Hepatocyte (in vitro differentiated cells): ENCODE measurements around the gene SCAPER. TPM values are rescaled to one million over a fixed set of nuclear protein-coding genes. Genes with fewer than 3 reads are reported as not detected.

Experiments
- DNase-seq: peaks from one replicate; pipeline ENCODE4 v3.0.0-alpha.2; 2016; ENCODE audit warnings: low spot score
- H2AFZ ChIP-seq: fragments of 200-600 bp; sonication (generic); 2 replicates; pipeline ENCODE4 v1.6.0; 2016; ENCODE audit warnings: antibody characterized with exemption, mild to moderate bottlenecking
- H3K27ac ChIP-seq: fragments of 200-600 bp; sonication (generic); 2 replicates; pipeline ENCODE4 v1.5.1; 2016; ENCODE audit warnings: mild to moderate bottlenecking
- H3K27me3 ChIP-seq: fragments of 200-600 bp; sonication (generic); 2 replicates; pipeline ENCODE4 v1.6.1; 2016
- H3K36me3 ChIP-seq: fragments of 200-600 bp; sonication (generic); replicated peaks from 2 replicates; pipeline ENCODE4 v1.5.1; 2016; ENCODE audit warnings: low read depth; ENCODE audit not compliant: insufficient read depth
- H3K4me1 ChIP-seq: fragments of 200-600 bp; sonication (generic); 2 replicates; pipeline ENCODE4 v1.5.1; 2016; ENCODE audit warnings: mild to moderate bottlenecking, moderate library complexity; ENCODE audit not compliant: insufficient read depth
- H3K4me2 ChIP-seq: fragments of 200-600 bp; sonication (generic); 2 replicates; pipeline ENCODE4 v1.6.0; 2016
- H3K4me3 ChIP-seq: fragments of 200-600 bp; sonication (generic); 2 replicates; pipeline ENCODE4 v1.5.1; 2016; ENCODE audit warnings: mild to moderate bottlenecking
- H3K79me2 ChIP-seq: fragments of 200-600 bp; sonication (generic); 2 replicates; pipeline ENCODE4 v1.6.0; 2017; ENCODE audit warnings: mild to moderate bottlenecking
- H3K9me2 ChIP-seq: fragments of 200-600 bp; sonication (generic); replicated peaks from 2 replicates; pipeline ENCODE4 v1.6.0; 2017; ENCODE audit warnings: mild to moderate bottlenecking; ENCODE audit not compliant: insufficient read depth
- H3K9me3 ChIP-seq: fragments of 200-600 bp; sonication (generic); 2 replicates; pipeline ENCODE4 v1.5.1; 2016; ENCODE audit warnings: low read depth, mild to moderate bottlenecking
- H4K20me1 ChIP-seq: fragments of 200-600 bp; sonication (generic); 2 replicates; pipeline ENCODE4 v1.6.0; 2016; ENCODE audit warnings: mild to moderate bottlenecking; ENCODE audit not compliant: insufficient read depth, poor library complexity, severe bottlenecking
- EZH2 ChIP-seq: fragments of 200-600 bp; sonication (generic); IDR thresholded peaks from 2 replicates; pipeline ENCODE4 v1.6.1; 2016; ENCODE audit warnings: antibody characterized with exemption, mild to moderate bottlenecking, borderline replicate concordance
- EZH2phosphoT487 ChIP-seq: fragments of 200-600 bp; sonication (generic); IDR thresholded peaks from one replicate; pipeline ENCODE4 v1.6.1; 2018; ENCODE audit warnings: antibody characterized with exemption, mild to moderate bottlenecking, low read depth, moderate library complexity; ENCODE audit not compliant: unreplicated experiment, severe bottlenecking
- WGBS: methylation state at CpG from one replicate; pipeline ENCODE4 v1.1.6; 2016; ENCODE audit warnings: low lambda C conversion rate; ENCODE audit errors: missing lambda C conversion rate; 5-methylcytosine and 5-hydroxymethylcytosine counted together
- polyA plus RNA-seq: library from polyadenylated mRNA; unstranded; fragments of >200 nt; fragmentation: Nextera tagmentation; extraction: Ambion mirVana; gene quantifications from 2 replicates; pipeline ENCODE4 v1.2.1, GENCODE V29; 2016
- total RNA-seq: library from RNA; depleted of rRNA; stranded (reverse); fragments of >200 nt; gene quantifications from 2 replicates; pipeline ENCODE4 v1.2.3, GENCODE V29; 2014
- TF ChIP-seq, protein P1 (sequence below): fragments of 200-600 bp; sonication (generic); IDR thresholded peaks from 2 replicates; pipeline ENCODE4 v1.5.1; 2016; ENCODE audit warnings: antibody characterized with exemption, mild to moderate bottlenecking; ENCODE audit not compliant: poor library complexity

The SCAPER gene
- total and polyA plus RNA-seq, 2 experiments from 2014 or later: 20.8 to 27.4 TPM

DNA sequence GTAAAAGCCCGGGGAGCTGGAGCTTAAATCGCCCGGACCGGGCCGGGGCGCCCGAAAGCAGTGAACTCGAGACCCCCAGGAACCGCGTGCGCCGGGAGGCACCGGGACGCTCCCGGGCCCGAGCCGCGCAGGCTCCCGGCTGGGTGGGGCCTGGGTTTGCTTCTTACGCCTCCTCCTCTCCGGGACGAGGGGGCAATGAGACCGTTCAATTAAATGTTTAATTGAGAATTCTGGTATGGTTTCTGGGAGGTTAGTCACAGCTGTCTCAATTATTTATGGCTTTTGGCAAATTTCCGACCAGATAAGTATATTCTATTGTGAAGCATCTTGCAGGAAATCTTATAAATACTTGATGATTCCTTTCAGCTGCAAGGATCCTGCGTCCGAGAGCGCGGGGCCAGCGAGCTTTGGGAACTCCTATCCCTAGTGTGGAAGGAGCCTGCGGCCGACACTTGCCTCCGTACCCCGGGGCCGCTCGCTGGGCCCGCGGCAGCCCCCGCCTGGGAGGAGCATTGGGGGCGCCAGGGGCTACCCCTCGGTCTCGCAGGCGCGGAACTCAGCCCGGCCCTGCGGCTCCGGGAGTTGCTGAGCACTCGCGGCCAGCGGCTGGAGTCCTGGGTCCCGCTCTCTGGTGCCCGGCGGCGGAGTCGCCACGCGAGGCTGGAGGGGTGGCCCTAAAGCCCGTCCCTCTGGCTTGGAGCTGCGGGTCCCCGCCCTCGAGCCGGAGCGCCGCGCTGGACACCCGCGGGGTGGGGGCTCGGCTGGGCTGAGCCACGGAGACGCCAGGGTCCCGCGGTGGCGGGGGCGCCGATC lies 558.3 kb downstream of the SCAPER start:
- peak; percentile 77 for TF ChIP-seq EZH2phosphoT487
- TF ChIP-seq, protein P1, sequence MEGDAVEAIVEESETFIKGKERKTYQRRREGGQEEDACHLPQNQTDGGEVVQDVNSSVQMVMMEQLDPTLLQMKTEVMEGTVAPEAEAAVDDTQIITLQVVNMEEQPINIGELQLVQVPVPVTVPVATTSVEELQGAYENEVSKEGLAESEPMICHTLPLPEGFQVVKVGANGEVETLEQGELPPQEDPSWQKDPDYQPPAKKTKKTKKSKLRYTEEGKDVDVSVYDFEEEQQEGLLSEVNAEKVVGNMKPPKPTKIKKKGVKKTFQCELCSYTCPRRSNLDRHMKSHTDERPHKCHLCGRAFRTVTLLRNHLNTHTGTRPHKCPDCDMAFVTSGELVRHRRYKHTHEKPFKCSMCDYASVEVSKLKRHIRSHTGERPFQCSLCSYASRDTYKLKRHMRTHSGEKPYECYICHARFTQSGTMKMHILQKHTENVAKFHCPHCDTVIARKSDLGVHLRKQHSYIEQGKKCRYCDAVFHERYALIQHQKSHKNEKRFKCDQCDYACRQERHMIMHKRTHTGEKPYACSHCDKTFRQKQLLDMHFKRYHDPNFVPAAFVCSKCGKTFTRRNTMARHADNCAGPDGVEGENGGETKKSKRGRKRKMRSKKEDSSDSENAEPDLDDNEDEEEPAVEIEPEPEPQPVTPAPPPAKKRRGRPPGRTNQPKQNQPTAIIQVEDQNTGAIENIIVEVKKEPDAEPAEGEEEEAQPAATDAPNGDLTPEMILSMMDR: no peak
- TF ChIP-seq EZH2: no peak
- Histone ChIP-seq H3K36me3 (no peaks in the 10 kb centered on the region), H4K20me1 (no peaks in the 10 kb centered on the region), H3K4me3 (peak overlapping the region; percentile 62), H3K4me2 (peak overlapping the region; percentile 97), H2AFZ (peak overlapping the region; percentile 23), H3K79me2 (peaks cover 20% of the 10 kb centered on the region), H3K4me1 (peaks cover 33% of the 10 kb centered on the region), H3K9me2 (no peaks in the 10 kb centered on the region), H3K27ac (peak overlapping the region; percentile 92), H3K9me3 (no peaks in the 10 kb centered on the region), H3K27me3 (peaks cover 68% of the 10 kb centered on the region)
- DNase-seq: peak; percentile 33
- 2% methylated on average over 72 of the region's 74 CpGs for WGBS

DNA sequence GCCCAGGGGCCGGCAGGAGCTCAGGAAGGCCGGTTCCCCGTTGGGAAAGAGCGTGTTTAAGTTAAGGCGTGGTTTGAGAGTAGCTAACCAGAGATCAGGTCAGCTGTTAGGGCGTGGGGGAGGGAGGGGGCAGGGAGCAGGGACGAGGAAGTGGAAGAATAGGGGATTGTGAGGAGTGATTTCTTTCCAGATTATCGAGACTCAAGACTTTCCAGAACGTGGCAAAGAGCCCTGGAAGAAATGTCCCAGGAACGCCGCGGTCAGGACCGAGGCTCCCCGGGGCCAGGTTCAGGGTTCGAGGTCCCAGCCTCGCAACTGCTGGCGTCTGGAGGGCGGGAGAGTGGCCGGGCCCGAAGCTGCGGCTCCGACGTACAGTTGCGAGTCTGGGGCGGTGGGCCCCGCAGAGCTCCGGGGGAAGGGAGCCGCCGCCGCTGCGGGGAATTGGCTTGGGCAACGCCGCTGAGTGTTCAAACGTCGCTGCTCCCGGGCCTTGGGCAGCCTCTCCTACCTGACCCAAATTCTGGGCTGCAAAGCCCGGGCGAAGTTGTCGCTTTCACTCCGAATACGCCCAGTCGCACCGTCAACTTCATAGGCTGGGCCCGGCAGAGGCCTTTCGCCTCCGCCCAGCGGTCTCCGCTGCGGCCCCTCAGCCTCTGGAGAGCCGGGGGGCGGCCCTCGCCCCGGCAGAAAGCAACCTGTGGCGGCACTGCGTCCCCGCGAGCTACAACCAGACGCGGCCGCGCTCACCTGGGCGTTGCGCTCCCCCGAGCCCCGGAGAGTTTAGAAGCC lies 559.1 kb downstream of the SCAPER start:
- Histone ChIP-seq H3K9me3 (no peaks in the 10 kb centered on the region), H3K36me3 (no peaks in the 10 kb centered on the region), H4K20me1 (no peaks in the 10 kb centered on the region), H2AFZ (peak overlapping the region; percentile 23), H3K27ac (peak overlapping the region; percentile 92), H3K79me2 (peaks cover 22% of the 10 kb centered on the region), H3K4me3 (peak overlapping the region; percentile 62), H3K4me1 (peaks cover 41% of the 10 kb centered on the region), H3K9me2 (no peaks in the 10 kb centered on the region), H3K4me2 (peak overlapping the region; percentile 97), H3K27me3 (peaks cover 76% of the 10 kb centered on the region)
- 3% methylated on average over 62 of the region's 65 CpGs for WGBS
- TF ChIP-seq, protein P1: no peak
- no peak for TF ChIP-seq EZH2
- no peak for TF ChIP-seq EZH2phosphoT487
- DNase-seq: peak; percentile 48

DNA sequence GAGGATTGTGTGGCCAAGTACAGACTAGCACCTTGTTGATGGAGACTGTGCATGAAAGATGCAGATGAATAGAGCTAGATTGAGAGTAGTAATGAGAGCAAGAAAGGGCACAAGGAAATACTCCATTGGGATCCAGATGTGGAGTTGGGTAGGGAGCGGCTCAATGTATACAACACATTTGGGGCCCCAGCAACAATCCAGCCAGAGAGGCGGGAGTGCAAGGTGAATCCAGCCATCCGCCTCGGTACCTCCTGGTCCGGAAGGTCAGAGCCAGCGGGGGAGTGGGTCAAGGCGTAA lies 559.6 kb downstream of the SCAPER start:
- no peaks in the 10 kb centered on the region for H3K9me3 ChIP-seq
- TF ChIP-seq EZH2phosphoT487 (no peak), EZH2 (no peak)
- TF ChIP-seq, protein P1: no peak
- H3K79me2 ChIP-seq: peaks cover 23% of the 10 kb centered on the region
- H2AFZ ChIP-seq: peak overlapping the region; percentile 23
- no peaks in the 10 kb centered on the region for H4K20me1 ChIP-seq
- peaks cover 81% of the 10 kb centered on the region for H3K27me3 ChIP-seq
- 11% methylated on average over 5 of the region's 7 CpGs for WGBS
- no peaks in the 10 kb centered on the region for H3K36me3 ChIP-seq
- no peak overlapping the region for H3K4me3 ChIP-seq
- DNase-seq: no peak
- peak overlapping the region; percentile 97 for H3K4me2 ChIP-seq
- no peaks in the 10 kb centered on the region for H3K9me2 ChIP-seq
- H3K4me1 ChIP-seq: peaks cover 46% of the 10 kb centered on the region
- H3K27ac ChIP-seq: peak overlapping the region; percentile 92
